Neural progenitor cell (in vitro differentiated cells): ENCODE data around the gene OPN1MW2.
"Not testable (repeated sequence)": the region's sequence is repeated elsewhere in the genome, so short reads cannot be mapped to it uniquely, and the experiment has no call there.

Source experiments
- CTCF ChIP-seq: fragments of 200-600 bp; sonication (generic); IDR thresholded peaks from 2 replicates; pipeline ENCODE4 v1.5.1; 2017; ENCODE audit warnings: antibody characterized with exemption, mild to moderate bottlenecking
- EZH2 ChIP-seq: fragments of 200-600 bp; sonication (generic); IDR thresholded peaks from 2 replicates; pipeline ENCODE4 v1.6.1; 2017; ENCODE audit warnings: antibody characterized with exemption, mild to moderate bottlenecking, moderate library complexity

- not testable (repeated sequence) for TF ChIP-seq CTCF, EZH2
Observed at GRCh38 chrX:154192846-154193245, 26.7 kb upstream of the OPN1MW2 start.
